GM23248 (cell line): ENCODE measurements around the gene RBM43.

Source experiments
- EZH2 ChIP-seq: fragments of 200-600 bp; sonication (generic); IDR thresholded peaks from 2 replicates; pipeline ENCODE4 v1.6.1; 2018; ENCODE audit warnings: antibody characterized with exemption, mild to moderate bottlenecking; ENCODE audit not compliant: insufficient read depth, poor library complexity, severe bottlenecking
- EZH2phosphoT487 ChIP-seq: fragments of 200-600 bp; sonication (generic); IDR thresholded peaks from 2 replicates; pipeline ENCODE4 v1.6.1; 2018; ENCODE audit warnings: antibody characterized with exemption, moderate library complexity, mild to moderate bottlenecking, low read depth; ENCODE audit not compliant: insufficient read depth

GRCh38 chr2:151230627-151231140 is 31.0 kb downstream of the RBM43 start:
- TF ChIP-seq EZH2phosphoT487: no peak
- no peak for TF ChIP-seq EZH2
